Central memory CD8-positive, alpha-beta T cell (primary cell): ENCODE measurements around the gene AKT3.

Experiments used
- ATAC-seq: fragments of 150-1000 bp; cut with Tn5 transposase; replicated peaks from 2 replicates; pipeline ENCODE4 v1.10.0; 2022; ENCODE audit warnings: mild to moderate bottlenecking, moderate FRiP score, moderate number of reproducible peaks; ENCODE audit not compliant: poor library complexity, severe bottlenecking; ENCODE audit errors: extremely low read depth
- DNase-seq, 2 donors: peaks; one replicate each; pipeline ENCODE4 v3.0.0; 2021; ENCODE audit warnings: low spot score in 2 of 2
- H3K27ac Mint-ChIP-seq: one replicate; pipeline ENCODE4 v1.8.0; 2022; ENCODE audit warnings: low read depth, mild to moderate bottlenecking, moderate library complexity, mixed read lengths
- H3K27me3 Mint-ChIP-seq: one replicate; pipeline ENCODE4 v1.8.0; 2022; ENCODE audit warnings: mixed read lengths
- H3K36me3 Mint-ChIP-seq: one replicate; pipeline ENCODE4 v1.8.0; 2022; ENCODE audit warnings: mild to moderate bottlenecking, moderate library complexity, mixed read lengths; ENCODE audit not compliant: insufficient read depth
- H3K4me1 Mint-ChIP-seq: one replicate; pipeline ENCODE4 v1.8.0; 2022; ENCODE audit warnings: mixed read lengths
- H3K4me3 Mint-ChIP-seq: one replicate; pipeline ENCODE4 v1.8.0; 2022; ENCODE audit warnings: mild to moderate bottlenecking, moderate library complexity, mixed read lengths
- H3K9me3 Mint-ChIP-seq: one replicate; pipeline ENCODE4 v1.8.0; 2022; ENCODE audit warnings: mixed read lengths

Gene AKT3

DNA sequence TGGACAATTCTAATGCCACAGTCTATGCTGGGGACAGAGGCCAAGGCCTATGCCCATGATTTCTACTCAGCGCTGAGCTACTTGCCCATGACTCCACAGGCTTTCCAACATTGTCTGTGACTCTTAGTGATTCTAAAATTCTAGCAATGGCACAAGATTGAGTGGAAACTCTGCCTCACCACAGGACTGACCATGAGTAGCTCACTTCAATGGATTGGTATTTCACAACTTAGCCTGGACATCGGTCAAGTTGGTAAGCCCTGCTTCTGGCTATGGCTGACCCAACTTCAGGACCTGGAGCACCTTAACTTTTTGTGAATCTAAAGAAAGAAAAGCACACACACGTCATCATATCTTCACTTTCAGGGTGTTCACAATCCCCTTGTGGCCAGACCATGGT lies 339.1 kb downstream of the AKT3 start:
- no peaks in the 10 kb centered on the region for H3K9me3 Mint-ChIP-seq
- no peak for ATAC-seq
- no peak for DNase-seq
- H3K4me1 Mint-ChIP-seq, result peaks cover 40% of the 10 kb centered on the region
- H3K27ac Mint-ChIP-seq, result peak overlapping the region; percentile 35
- H3K36me3 Mint-ChIP-seq, result peaks cover 8% of the 10 kb centered on the region
- H3K27me3 Mint-ChIP-seq, result no peaks in the 10 kb centered on the region
- H3K4me3 Mint-ChIP-seq, result no peak overlapping the region

DNA sequence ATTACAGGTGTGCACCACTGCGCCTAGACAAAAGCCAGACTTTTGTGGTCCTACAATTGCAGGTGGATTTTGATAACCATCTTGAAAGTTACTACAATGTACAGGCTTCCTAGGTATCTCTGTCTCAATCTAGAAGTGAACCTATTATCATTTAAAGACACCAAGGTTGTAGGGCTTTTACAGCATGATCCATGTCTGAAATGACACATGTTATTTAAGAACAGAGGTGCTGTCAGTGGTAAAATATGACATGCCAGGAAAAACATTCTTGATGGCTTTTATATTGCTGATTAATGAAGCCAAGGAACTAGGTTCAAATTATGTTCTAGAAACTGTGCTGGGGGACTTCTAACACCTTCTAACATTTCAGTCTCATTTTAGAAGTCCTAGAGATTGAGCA lies 341.1 kb downstream of the AKT3 start:
- Mint-ChIP-seq H3K4me1 (peaks cover 40% of the 10 kb centered on the region), H3K27me3 (no peaks in the 10 kb centered on the region), H3K9me3 (no peaks in the 10 kb centered on the region), H3K4me3 (peak overlapping the region; percentile 62), H3K36me3 (peaks cover 16% of the 10 kb centered on the region), H3K27ac (peak overlapping the region; percentile 84)
- DNase-seq, result no peak
- ATAC-seq, result no peak

DNA sequence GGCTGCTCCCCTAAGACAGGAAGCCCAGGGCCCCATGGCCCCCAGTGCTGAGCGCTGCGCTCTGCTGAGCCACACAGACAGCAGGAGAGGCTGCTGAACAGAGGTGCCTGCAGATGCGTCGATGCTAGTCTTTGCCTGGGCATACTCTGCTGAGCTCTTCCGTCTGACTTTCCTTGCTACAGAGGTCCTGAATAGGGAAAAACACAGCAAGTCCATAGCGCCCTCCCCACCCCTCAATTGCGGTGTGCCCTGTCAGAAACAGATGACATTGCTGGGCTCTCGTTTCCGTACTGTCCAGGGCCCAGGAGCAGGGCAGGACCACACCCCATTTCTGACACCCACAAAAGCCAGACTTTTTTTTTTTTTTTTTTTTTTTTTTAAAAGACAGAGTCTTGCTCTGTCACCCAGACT lies 341.7 kb downstream of the AKT3 start:
- Mint-ChIP-seq H3K27me3 (no peaks in the 10 kb centered on the region), H3K4me1 (peaks cover 40% of the 10 kb centered on the region), H3K9me3 (no peaks in the 10 kb centered on the region), H3K4me3 (peak overlapping the region; percentile 62), H3K36me3 (peaks cover 20% of the 10 kb centered on the region), H3K27ac (peak overlapping the region; percentile 84)
- peak in 1 of 2 donors; percentile 47 for DNase-seq
- peak; percentile 97 for ATAC-seq

DNA sequence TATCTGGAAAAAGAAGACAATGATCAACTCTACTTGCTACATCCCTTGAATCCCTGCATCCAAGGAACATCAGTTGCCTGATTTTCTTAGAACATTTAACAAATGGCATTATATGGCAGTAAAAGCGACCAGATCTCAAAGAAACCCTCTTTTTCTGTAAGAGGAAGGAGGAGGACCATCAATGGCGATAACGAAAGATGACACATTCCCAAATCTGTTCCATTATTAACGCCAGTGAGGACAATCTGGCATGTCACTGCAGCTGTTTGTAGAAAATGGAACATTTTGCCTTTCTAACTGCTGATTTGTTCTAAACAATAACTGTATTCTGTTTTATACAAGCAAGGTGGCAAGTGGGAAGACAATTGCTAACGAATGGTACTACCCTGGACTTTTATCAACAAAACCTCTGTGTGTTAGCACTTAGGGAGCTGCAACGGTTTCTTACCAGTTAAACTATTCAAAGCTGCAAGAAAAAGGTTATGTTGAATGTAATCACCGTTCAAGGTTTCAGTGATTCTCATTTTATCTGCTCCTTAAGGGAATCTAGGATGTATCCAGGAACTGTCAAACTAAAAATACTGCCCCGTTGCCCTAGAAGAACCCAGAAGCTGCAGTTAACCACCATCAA lies 342.3 kb downstream of the AKT3 start:
- peak overlapping the region; percentile 62 for H3K4me3 Mint-ChIP-seq
- H3K27ac Mint-ChIP-seq, result peak overlapping the region; percentile 84
- peaks cover 40% of the 10 kb centered on the region for H3K4me1 Mint-ChIP-seq
- peaks cover 20% of the 10 kb centered on the region for H3K36me3 Mint-ChIP-seq
- DNase-seq (no peak), ATAC-seq (no peak)
- H3K27me3 Mint-ChIP-seq, result no peaks in the 10 kb centered on the region
- H3K9me3 Mint-ChIP-seq, result no peaks in the 10 kb centered on the region

DNA sequence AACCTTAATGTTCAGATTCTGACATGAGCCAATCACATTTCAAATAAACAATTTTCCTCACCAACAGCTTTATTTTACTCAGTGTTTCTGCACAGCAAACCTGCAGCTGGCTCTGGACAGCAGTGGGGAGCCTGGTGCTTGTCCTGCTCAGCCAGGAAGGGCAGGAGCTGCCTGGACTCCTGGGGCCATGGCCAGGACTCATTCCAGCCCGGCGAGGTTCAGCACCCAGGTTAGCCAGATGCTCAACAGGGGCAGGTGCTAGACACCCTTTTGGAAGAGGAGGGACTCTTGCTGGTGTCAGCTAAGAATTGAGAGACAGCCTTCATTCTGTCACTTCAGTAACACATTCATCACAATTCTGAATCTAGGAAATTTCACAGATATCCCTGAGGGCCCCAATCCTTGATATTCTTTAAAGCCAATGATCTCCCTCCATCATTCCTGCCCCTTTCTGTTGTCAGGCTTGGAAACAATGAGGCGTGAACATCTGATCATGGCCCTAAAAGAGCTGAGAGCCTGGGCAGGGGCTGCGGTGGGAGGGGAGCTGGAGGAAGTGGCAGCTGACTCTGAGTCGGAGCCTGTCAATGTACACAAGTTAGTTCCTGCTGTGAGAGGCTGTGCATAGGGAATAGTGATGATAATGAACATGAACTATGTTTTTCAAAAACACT lies 342.9 kb downstream of the AKT3 start:
- Mint-ChIP-seq H3K4me3 (no peak overlapping the region), H3K27ac (peak overlapping the region; percentile 65)
- ATAC-seq, result no peak

DNA sequence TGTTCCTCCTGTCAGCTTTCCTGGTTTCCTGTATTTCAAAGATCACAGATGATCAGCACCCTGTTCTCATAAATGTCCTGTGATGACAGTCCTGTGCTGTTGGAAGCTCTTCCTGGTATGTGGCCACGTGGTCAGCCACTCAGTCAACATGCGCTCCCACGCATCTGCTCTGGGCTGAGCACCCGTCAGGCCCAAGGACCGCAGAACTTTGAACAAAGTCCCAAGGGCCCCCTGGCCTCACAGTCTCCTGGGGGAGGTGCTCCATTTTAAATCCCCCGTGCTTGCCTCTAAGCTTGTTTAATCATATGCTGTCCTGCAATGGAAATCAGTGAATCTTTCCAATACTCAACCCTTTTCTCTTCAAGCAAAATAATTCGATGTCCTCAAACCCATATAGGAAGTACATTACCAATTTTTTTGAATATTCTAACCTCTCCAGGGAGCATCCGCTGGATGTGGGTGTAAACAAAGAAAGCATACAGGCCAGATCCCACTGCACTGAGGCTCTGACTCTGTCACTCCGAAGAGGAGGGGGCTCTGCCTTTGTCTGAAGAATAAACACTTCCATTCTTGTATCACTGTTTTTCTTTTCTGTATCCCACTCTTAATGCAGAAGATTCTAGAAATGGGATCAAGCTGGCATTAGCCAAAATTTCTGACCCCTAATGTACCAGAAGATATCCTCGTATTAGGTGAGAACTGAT lies 343.9 kb downstream of the AKT3 start:
- ATAC-seq (no peak), DNase-seq (no peak)
- Mint-ChIP-seq H3K36me3 (peaks cover 25% of the 10 kb centered on the region), H3K27me3 (no peaks in the 10 kb centered on the region), H3K4me1 (peaks cover 35% of the 10 kb centered on the region), H3K27ac (peak overlapping the region; percentile 65), H3K4me3 (no peak overlapping the region), H3K9me3 (no peaks in the 10 kb centered on the region)

More for the DNA sequence above, 342.9 kb downstream of the AKT3 start:
- Mint-ChIP-seq H3K27me3 (no peaks in the 10 kb centered on the region), H3K36me3 (peaks cover 22% of the 10 kb centered on the region), H3K4me1 (peaks cover 35% of the 10 kb centered on the region), H3K9me3 (no peaks in the 10 kb centered on the region)
- DNase-seq, result no peak

DNA sequence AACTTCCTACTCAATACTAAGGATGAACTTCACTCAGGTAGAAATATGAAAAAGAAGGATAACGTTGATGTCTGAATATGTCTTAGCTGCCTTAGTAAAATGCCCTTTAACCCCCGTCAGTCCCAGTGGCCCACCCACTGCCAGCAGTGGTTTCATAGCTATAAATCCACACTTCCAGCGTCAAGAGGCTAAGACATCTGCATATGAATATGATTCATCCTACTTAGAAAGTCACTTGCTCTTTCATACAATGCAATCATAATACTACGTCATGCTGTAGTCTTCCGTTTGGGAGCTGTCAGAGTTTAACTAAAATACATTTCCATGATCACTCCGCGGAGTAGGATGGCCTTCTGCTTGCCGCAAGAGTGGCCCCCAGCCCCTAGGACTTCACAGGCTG lies 346.9 kb downstream of the AKT3 start:
- H3K27me3 Mint-ChIP-seq, result no peaks in the 10 kb centered on the region
- ATAC-seq (no peak), DNase-seq (no peak)
- H3K4me3 Mint-ChIP-seq, result no peak overlapping the region
- peaks cover 12% of the 10 kb centered on the region for H3K4me1 Mint-ChIP-seq
- H3K27ac Mint-ChIP-seq, result no peak overlapping the region
- peaks cover 25% of the 10 kb centered on the region for H3K36me3 Mint-ChIP-seq
- no peaks in the 10 kb centered on the region for H3K9me3 Mint-ChIP-seq

DNA sequence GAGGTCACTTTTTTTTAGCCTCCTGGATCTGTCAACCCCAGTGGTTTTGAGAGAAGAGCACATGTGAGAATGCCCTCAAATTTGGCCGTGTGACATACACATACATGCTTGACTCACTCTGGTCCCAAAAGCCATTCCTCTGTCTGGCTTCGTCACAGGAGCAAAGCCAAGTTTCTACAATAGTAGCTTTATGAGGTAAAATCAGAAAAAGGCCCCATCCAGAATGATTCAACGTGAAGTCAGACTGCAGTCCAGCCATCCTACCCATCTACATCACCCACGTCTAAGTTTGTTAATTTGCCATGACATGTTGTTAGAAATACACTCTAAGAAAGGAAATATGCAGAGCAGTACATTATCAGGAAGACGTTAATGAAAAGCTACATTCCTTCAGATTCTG lies 349.0 kb downstream of the AKT3 start:
- peaks cover 31% of the 10 kb centered on the region for H3K36me3 Mint-ChIP-seq

DNA sequence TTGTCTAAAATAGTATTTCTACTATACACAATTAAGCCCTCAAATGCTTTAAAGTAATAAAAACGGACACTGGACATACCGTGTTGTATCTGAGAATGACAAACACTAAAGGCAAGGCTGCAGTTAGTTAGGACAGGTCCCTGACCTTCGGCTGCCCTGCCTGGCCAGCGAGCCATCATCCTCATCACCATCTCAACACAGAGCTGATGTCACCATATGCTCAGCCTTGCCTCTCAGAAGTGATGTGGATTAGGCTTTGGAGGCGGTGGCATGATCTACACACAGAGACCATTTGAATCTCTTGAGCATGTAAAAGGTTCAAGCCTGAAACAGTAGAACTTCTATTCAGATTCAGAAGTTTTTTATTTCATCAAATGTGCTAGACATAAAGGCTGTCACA lies 349.5 kb downstream of the AKT3 start:
- DNase-seq (no peak), ATAC-seq (no peak)
- H3K4me3 Mint-ChIP-seq, result no peak overlapping the region
- no peaks in the 10 kb centered on the region for H3K9me3 Mint-ChIP-seq
- H3K27me3 Mint-ChIP-seq, result no peaks in the 10 kb centered on the region
- H3K27ac Mint-ChIP-seq, result no peak overlapping the region
- H3K4me1 Mint-ChIP-seq, result no peaks in the 10 kb centered on the region
- H3K36me3 Mint-ChIP-seq, result peaks cover 32% of the 10 kb centered on the region

More for the DNA sequence above, 349.0 kb downstream of the AKT3 start:
- Mint-ChIP-seq H3K27me3 (no peaks in the 10 kb centered on the region), H3K9me3 (no peaks in the 10 kb centered on the region), H3K4me3 (no peak overlapping the region), H3K4me1 (no peaks in the 10 kb centered on the region), H3K27ac (no peak overlapping the region)
- DNase-seq (no peak), ATAC-seq (no peak)

DNA sequence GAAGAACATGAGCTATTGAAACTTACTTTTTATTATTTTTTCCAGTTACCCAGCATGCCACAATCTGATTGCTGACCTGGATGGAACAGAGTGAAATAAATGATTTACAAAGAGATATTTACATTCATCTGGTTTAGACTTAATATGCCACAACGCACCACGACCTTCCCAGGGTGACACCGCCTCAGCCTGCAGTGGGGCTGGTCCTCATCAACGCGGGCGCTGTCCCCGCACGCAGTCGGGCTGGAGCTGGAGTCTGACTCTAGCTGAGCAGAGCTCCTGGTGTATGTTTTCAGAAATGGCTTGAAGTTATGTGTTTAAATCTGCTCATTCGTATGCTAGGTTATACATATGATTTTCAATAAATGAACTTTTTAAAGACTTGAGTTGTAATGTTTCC lies 350.3 kb downstream of the AKT3 start:
- no peak overlapping the region for H3K27ac Mint-ChIP-seq
- no peaks in the 10 kb centered on the region for H3K27me3 Mint-ChIP-seq
- H3K4me3 Mint-ChIP-seq, result no peak overlapping the region
- H3K9me3 Mint-ChIP-seq, result no peaks in the 10 kb centered on the region
- no peaks in the 10 kb centered on the region for H3K4me1 Mint-ChIP-seq
- DNase-seq, result no peak
- peaks cover 29% of the 10 kb centered on the region for H3K36me3 Mint-ChIP-seq
- ATAC-seq, result no peak

DNA sequence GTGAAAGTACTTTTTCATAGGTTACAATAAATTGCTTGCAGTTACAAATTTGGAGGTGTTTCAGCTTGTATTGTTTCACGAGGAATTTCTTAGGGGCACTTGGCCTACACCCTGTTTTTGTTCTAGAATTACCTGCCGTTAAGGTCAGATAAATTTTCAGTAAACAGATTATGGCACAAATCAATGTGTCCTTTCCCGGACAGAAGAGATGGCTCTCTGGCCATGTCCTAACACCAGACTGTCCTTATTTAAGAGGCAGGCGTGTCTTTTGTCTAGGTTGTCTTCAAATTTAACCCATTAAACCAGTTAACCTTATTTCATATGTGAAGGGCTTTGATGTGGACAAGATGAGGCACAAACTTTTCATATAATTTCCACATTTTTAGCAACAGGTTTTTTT lies 350.8 kb downstream of the AKT3 start:
- Mint-ChIP-seq H3K27me3 (no peaks in the 10 kb centered on the region), H3K9me3 (no peaks in the 10 kb centered on the region), H3K36me3 (peaks cover 26% of the 10 kb centered on the region), H3K4me1 (no peaks in the 10 kb centered on the region), H3K27ac (no peak overlapping the region), H3K4me3 (no peak overlapping the region)
- no peak for DNase-seq
- ATAC-seq, result no peak

DNA sequence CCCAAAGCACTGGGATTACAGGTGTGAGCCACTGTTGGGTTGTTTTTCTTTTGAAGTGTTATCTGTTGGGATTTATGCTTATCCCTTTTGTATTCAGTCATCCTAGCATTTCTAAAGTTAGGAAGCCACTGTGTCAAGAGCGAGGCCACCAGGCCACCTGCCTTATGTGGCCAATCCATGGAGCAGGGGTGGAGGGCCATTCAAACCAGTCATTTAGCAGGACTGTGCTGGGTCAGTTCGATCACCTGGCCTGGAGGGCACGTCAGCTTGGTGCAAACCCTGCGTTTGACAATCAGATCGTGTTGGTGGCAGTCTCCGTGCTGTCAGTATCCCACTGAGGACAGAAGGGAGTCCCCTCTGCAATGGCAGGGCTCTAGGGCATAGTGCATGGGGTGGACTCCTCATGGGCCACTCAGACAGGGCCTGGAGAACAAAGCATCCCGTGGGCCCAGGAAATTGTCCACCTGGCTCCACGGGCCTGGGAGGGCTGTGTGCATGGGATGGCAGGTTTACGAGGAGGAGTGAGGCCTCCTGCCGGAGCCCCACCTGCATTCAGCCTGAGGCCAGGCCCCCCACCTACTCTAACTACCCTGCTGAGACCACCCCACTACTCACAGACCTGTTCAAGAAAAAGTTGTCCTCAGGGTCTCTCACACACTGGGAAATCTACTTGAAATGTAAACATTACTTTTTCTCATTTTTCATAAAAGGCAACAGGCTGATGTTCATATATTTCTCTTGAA lies 351.9 kb downstream of the AKT3 start:
- Mint-ChIP-seq H3K4me1 (no peaks in the 10 kb centered on the region), H3K27me3 (no peaks in the 10 kb centered on the region), H3K27ac (no peak overlapping the region), H3K36me3 (peaks cover 22% of the 10 kb centered on the region), H3K4me3 (no peak overlapping the region), H3K9me3 (no peaks in the 10 kb centered on the region)
- ATAC-seq, result no peak
- DNase-seq, result no peak
